Heart left ventricle (tissue), 16 donors: ENCODE data around the gene MEF2A. TPM values are rescaled to one million over a fixed set of nuclear protein-coding genes. Genes with fewer than 3 reads are reported as not detected.
"Not testable (repeated sequence)": the region's sequence is repeated elsewhere in the genome, so short reads cannot be mapped to it uniquely, and the experiment has no call there.

Source experiments
- ATAC-seq, 4 donors: fragments of 200-7000 bp; cut with Tn5 transposase; one replicate each; pipeline ENCODE4 v1.9.1; 2020 to 2022; ENCODE audit warnings: moderate library complexity in 4 of 4, mild to moderate bottlenecking in 3 of 4, moderate number of reproducible peaks in 1 of 4
- DNase-seq, 5 donors: peaks; one replicate each; pipeline ENCODE4 v3.0.0-alpha.2; 2020
- H3K27ac ChIP-seq, 12 donors: fragments of 200-600 bp; sonication (generic) in 4 of 12; one replicate each; pipeline versions ENCODE4 v1.5.0 to v1.8.0; 2016 to 2022; ENCODE audit warnings: mild to moderate bottlenecking in 2 of 12
- H3K27me3 ChIP-seq, 9 donors: fragments of 200-600 bp; sonication (generic) in 2 of 9; one replicate each; pipeline versions ENCODE4 v1.5.1 to v1.8.0; 2016 to 2022; ENCODE audit warnings: mild to moderate bottlenecking in 3 of 9
- H3K36me3 ChIP-seq, 9 donors: fragments of 200-600 bp; sonication (generic) in 2 of 9; one replicate each; pipeline versions ENCODE4 v1.5.0 to v1.8.0; 2018 to 2022; ENCODE audit warnings: mild to moderate bottlenecking in 2 of 9
- H3K4me1 ChIP-seq, 12 donors: fragments of 200-600 bp; sonication (generic) in 4 of 12; one replicate each; pipeline versions ENCODE4 v1.5.0 to v1.8.0; 2016 to 2022; ENCODE audit warnings: mild to moderate bottlenecking in 3 of 12
- H3K4me3 ChIP-seq, 12 donors: fragments of 200-600 bp; sonication (generic) in 4 of 12; one replicate each; pipeline versions ENCODE4 v1.5.0 to v1.8.0; 2017 to 2022; ENCODE audit warnings: mild to moderate bottlenecking in 9 of 12, moderate library complexity in 4 of 12
- H3K9me3 ChIP-seq, 12 donors: fragments of 200-600 bp; sonication (generic) in 4 of 12; one replicate each; pipeline versions ENCODE4 v1.5.0 to v1.8.0; 2016 to 2022; ENCODE audit warnings: mild to moderate bottlenecking in 1 of 12
- POLR2A ChIP-seq, 2 donors: fragments of 450-650 bp; IDR thresholded peaks; one replicate each; pipeline ENCODE4 v1.6.1; 2017; ENCODE audit warnings: antibody characterized with exemption in 2 of 2, mild to moderate bottlenecking in 2 of 2, moderate library complexity in 2 of 2
- WGBS, 4 donors: extraction: QIAGEN DNeasy Blood & Tissue Kit in 2 of 4; methylation state at CpG; one replicate each; pipeline versions ENCODE4 v1.1.5 to v1.1.7; 2013 to 2018; 5-methylcytosine and 5-hydroxymethylcytosine counted together
- intact Hi-C, 10 donors: fragments of 100-400 bp; cut with DNase I; formaldehyde crosslinking; loops; one replicate each; pipeline versions ENCODE4 v1.11.1 to v1.14.2; 2022
- polyA plus RNA-seq, 2 donors: library from polyadenylated mRNA; stranded (reverse); fragments of 200-250 nt; gene quantifications; one replicate each; pipeline ENCODE4 v1.2.3, GENCODE V29; 2013
- total RNA-seq, 9 donors: library from RNA; depleted of rRNA in 2 of 9; stranded (reverse); fragments of >200 nt in 2 of 9; fragmentation: NEBNext Ultra II Directional in 3 of 9; extraction: Animal tissue kit (Norgen Biotek cat#: 25700) in 3 of 9; gene quantifications; one replicate each; pipeline versions ENCODE4 v1.1.0 to v1.2.4, GENCODE V29; 2016 to 2023
- TF ChIP-seq, protein P1 (sequence below), 12 donors: fragments of 200-600 bp; sonication (generic) in 4 of 12; IDR thresholded peaks; one replicate each; pipeline versions ENCODE4 v1.5.0 to v1.8.0; 2018 to 2022; ENCODE audit warnings: antibody characterized with exemption in 12 of 12, mild to moderate bottlenecking in 5 of 12
- donor health status: ischemic (EF 13 %, LVEDD 7.1; RV severe dilation, severe dysfunction).
- donor health status: healthy with polysubstance abuse.
- donor health status: DM: no; HTN: yes; CAD: no.
- donor health status: DM: no; HTN: no; CAD: no.
- donor health status: ischemic (EF 25% LVEDD 6.9; RV normal size, moderate dysfunction).
- donor health status: ischemic (EF 25% LVEDD 5.7; RV mildly dilated, moderate dysfunction).
- donor health status: healthy.
- donor health status: DM: yes; HTN: yes; CAD: no.
- donor health status: ischemic (EF 35%, LVEDD 5.7; RV mildly dilated, moderate dysfunction).
- donor health status: nonischemic (EF 11% LVEDD 7.7; RV severe dilation, severe dysfunction).
- donor health status: DM: yes; HTN: yes; CAD: no.
- donor health status: PGD.
- donor health status: ischemic (EF 29% LVEDD 5.4; RV normal size, mild dysfunction).
- donor health status: nonischemic (EF 23%, LVEDD 6.1; RV moderate dilation, normal function).

Gene MEF2A
- total and polyA plus RNA-seq, 11 donors, result 53.4 to 192 (median 153) TPM

DNA sequence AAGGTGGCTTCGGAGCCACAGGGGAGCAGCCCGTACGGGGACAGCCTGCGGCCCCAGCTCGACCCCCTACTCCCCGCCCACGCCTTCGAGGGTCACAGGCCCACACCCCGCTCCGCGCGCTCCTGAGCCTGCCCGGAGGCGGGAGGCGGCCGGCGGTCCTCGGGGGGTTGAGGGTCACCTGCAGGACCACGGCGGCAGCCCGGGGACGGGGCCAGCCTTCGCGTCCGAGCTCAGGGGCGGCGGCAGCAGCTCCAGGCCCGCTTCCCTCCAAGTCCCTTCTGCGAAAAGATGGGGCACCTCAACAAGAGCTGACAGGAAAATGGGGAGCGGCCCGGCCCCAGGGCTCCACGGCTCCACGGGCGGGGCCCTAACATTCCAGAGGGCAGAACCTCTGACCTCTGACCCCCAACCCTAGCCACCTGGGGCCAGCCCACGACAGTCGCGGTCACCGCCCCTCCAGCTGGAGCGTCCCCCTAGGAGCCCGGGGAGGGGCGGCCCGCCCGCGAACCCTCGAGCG lies 167.0 kb downstream of the MEF2A start:
- DNase-seq, result peak in 3 of 5 donors; percentile 37 to 80 (median 59)

DNA sequence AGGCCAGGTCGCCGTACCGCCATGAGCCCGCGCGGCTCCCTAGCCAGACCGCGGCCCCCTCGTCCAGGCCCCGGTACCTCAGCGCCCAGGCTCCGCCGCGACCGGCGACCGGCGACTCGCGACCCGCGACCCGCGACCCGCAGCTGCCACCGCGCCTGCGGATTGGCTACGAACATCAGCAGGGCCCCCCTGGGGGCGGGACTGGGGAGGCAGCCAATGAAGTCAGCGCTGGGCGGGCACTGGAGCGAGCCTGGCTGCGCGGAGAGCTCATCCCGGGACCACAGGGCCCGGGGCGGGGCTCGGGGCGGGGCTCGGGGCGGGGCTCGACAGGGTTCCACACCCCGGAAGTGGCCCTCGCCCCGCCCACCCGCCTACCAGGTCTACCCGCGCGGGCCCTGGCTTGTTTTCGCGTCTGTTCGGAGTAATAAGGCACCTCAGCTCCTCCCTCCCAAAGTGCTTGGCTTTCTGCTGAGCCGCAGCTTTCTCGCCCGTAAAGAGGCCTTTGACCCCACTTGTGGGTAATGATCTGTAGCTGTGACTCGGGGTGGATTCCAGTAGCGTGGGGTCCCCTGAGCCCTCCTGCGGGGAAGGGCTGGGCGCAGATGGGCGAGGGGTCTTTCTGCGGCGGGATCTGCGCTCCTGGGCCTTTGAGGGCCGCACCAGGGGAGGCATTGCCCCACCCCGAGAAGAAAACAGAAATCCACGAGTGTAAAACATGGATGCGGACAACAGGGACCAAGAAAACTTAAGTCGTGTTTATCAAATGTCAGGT lies 167.7 kb downstream of the MEF2A start, which contains the start of gene LYSMD4:
LYSMD4 (minus strand) TSS at position 170 of the 772 bp plus-strand sequence. CDS start 1,438 bp downstream, outside the sequence.
- Histone ChIP-seq H3K27ac (peak within 1 kb of the TSS; percentile 49 to 94 (median 84)), H3K27me3 (no peaks in the 10 kb centered on the region), H3K36me3 (peaks cover 0 to 11% (median 9%) of the 10 kb centered on the region in 9 donors), H3K9me3 (no peaks in the 10 kb centered on the region), H3K4me1 (peaks cover 0 to 42% (median 19%) of the 10 kb centered on the region in 12 donors), H3K4me3 (peak within 1 kb of the TSS; percentile 55 to 99 (median 96))
- WGBS, 4 donors, result 10 to 18% (median 13%) methylated on average over 44 to 69 of the region's 69 CpGs
- DNase-seq, result peak; percentile 98 to 99 (median 99)
- ATAC-seq, result peak; percentile 98 to 99 (median 99)
- intact Hi-C loops, result loop anchor here in 5 of 10 donors (2.0 to 10.0 kb wide), 5 partner anchors 61 to 451 kb away; no protein-coding TSS in a partner anchor
- peak in 1 of 2 donors; percentile 91 for TF ChIP-seq POLR2A (IDR thresholded peaks at IDR 0.05)
- TF ChIP-seq, protein P1, sequence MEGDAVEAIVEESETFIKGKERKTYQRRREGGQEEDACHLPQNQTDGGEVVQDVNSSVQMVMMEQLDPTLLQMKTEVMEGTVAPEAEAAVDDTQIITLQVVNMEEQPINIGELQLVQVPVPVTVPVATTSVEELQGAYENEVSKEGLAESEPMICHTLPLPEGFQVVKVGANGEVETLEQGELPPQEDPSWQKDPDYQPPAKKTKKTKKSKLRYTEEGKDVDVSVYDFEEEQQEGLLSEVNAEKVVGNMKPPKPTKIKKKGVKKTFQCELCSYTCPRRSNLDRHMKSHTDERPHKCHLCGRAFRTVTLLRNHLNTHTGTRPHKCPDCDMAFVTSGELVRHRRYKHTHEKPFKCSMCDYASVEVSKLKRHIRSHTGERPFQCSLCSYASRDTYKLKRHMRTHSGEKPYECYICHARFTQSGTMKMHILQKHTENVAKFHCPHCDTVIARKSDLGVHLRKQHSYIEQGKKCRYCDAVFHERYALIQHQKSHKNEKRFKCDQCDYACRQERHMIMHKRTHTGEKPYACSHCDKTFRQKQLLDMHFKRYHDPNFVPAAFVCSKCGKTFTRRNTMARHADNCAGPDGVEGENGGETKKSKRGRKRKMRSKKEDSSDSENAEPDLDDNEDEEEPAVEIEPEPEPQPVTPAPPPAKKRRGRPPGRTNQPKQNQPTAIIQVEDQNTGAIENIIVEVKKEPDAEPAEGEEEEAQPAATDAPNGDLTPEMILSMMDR (IDR thresholded peaks at IDR 0.05), result no peak

More for the DNA sequence above, 167.0 kb downstream of the MEF2A start:
- Histone ChIP-seq H3K4me3 (peak overlapping the region; percentile 55 to 99 (median 96)), H3K36me3 (peaks cover 0 to 17% (median 9%) of the 10 kb centered on the region in 9 donors), H3K27ac (peak overlapping the region; percentile 49 to 94 (median 84)), H3K4me1 (peaks cover 0 to 43% (median 19%) of the 10 kb centered on the region in 12 donors), H3K9me3 (no peaks in the 10 kb centered on the region), H3K27me3 (no peaks in the 10 kb centered on the region)
- intact Hi-C loops, result loop anchor here in 5 of 10 donors (2.0 to 10.0 kb wide), 5 partner anchors 62 to 451 kb away; no protein-coding TSS in a partner anchor
- no peak for TF ChIP-seq POLR2A (IDR thresholded peaks at IDR 0.05)
- TF ChIP-seq, protein P1 (IDR thresholded peaks at IDR 0.05), result no peak
- ATAC-seq, result peak in 3 of 4 donors; percentile 1 to 53 (median 28)
- WGBS, 4 donors, result 0 to 1% (median 0%) methylated on average over 18 to 46 of the region's 46 CpGs

DNA sequence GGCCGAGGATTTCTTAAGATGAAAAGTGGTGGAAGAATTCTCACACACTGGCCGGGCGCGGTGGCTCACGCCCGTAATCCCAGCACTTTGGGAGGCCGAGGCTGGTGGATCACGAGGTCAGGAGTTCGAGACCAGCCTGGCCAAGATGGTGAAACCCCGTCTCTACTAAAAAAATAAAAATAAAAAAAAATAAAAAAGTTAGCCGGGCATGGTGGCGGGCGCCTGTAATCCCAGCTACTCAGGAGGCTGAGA lies 168.2 kb downstream of the MEF2A start:
- not testable (repeated sequence) for H3K9me3 ChIP-seq, ATAC-seq, DNase-seq, H3K36me3 ChIP-seq, H3K27me3 ChIP-seq
- Histone ChIP-seq H3K4me1 (peaks cover 0 to 37% (median 19%) of the 10 kb centered on the region in 12 donors), H3K4me3 (peak overlapping the region in 9 of 12 donors; percentile 73 to 99 (median 96)), H3K27ac (peak overlapping the region in 7 of 12 donors; percentile 77 to 94 (median 89))
- intact Hi-C loops, result loop anchor here in 4 of 10 donors (5.0 to 10.0 kb wide), 4 partner anchors 61 to 452 kb away; no protein-coding TSS in a partner anchor
- WGBS, 4 donors, result 94 to 97% (median 96%) methylated on average over 13 of the region's 13 CpGs

DNA sequence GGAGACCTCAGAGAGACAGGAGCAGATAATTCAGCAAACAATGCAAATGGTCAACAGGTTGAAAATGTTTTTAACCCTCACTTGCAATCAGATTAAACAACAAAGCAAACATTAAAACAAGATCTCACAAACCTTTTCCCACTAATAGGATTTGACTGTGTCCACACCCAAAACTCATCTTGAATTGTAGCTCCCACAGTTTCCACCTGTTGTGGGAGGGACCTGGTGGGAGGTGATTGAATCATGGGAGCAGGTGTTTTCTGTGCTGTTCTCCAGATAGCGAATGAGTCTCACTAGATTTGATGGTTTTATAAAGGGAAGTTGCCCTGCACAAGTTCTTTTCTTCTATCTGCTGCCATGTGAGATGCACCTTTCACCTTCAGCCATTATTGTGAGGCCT lies 168.8 kb downstream of the MEF2A start:
- H3K27me3 ChIP-seq, result no peaks in the 10 kb centered on the region
- H3K4me3 ChIP-seq, result no peak overlapping the region
- no peaks in the 10 kb centered on the region for H3K9me3 ChIP-seq
- no peak overlapping the region for H3K27ac ChIP-seq
- H3K36me3 ChIP-seq, result peaks cover 0 to 9% (median 0%) of the 10 kb centered on the region in 9 donors
- H3K4me1 ChIP-seq, result peaks cover 0 to 31% (median 19%) of the 10 kb centered on the region in 12 donors
- no peak for DNase-seq
- intact Hi-C loops, result loop anchor here in 4 of 10 donors (5.0 to 10.0 kb wide), 4 partner anchors 60 to 452 kb away; no protein-coding TSS in a partner anchor
- WGBS, 4 donors, result 94 to 100% (median 97%) methylated on average over 1 of the region's 1 CpG
- no peak for ATAC-seq
- TF ChIP-seq POLR2A (IDR thresholded peaks at IDR 0.05), result no peak
- TF ChIP-seq, protein P1 (IDR thresholded peaks at IDR 0.05), result no peak
